Liver (tissue), 9 donors: ENCODE data around the gene SCD5. TPM values are rescaled to one million over a fixed set of nuclear protein-coding genes. Genes with fewer than 3 reads are reported as not detected.

Experiments used
- DNase-seq: peaks from one replicate; pipeline ENCODE4 v3.0.0-alpha.2; 2017; ENCODE audit warnings: low spot score
- H3K27ac ChIP-seq, 2 donors: one replicate each; pipeline ENCODE4 v1.7.0; 2013; ENCODE audit warnings: inconsistent platforms in 2 of 2, low read length in 2 of 2, control low read depth in 1 of 2, low read depth in 1 of 2, mild to moderate bottlenecking in 1 of 2
- H3K27me3 ChIP-seq, 4 donors: one replicate each; pipeline versions ENCODE4 v1.6.1 to v1.7.0; 2013; ENCODE audit warnings: low read length in 3 of 4, inconsistent platforms in 1 of 4, mild to moderate bottlenecking in 1 of 4, moderate library complexity in 1 of 4; ENCODE audit not compliant: control insufficient read depth in 4 of 4, insufficient read depth in 4 of 4
- H3K36me3 ChIP-seq, 4 donors: one replicate each; pipeline versions ENCODE4 v1.6.1 to v1.7.0; 2013; ENCODE audit warnings: low read length in 3 of 4, mild to moderate bottlenecking in 3 of 4, low read depth in 1 of 4, moderate library complexity in 1 of 4; ENCODE audit not compliant: control insufficient read depth in 4 of 4, insufficient read depth in 3 of 4
- H3K4me1 ChIP-seq, 4 donors: one replicate each; pipeline versions ENCODE4 v1.6.1 to v1.7.0; 2013; ENCODE audit warnings: low read length in 3 of 4, mild to moderate bottlenecking in 3 of 4, moderate library complexity in 1 of 4; ENCODE audit not compliant: control insufficient read depth in 4 of 4, insufficient read depth in 4 of 4
- H3K4me3 ChIP-seq, 3 donors: one replicate each; pipeline versions ENCODE4 v1.6.1 to v1.7.0; 2013; ENCODE audit warnings: low read length in 3 of 3, control low read depth in 1 of 3, low read depth in 1 of 3, mild to moderate bottlenecking in 1 of 3
- H3K9ac ChIP-seq, 2 donors: one replicate each; pipeline ENCODE4 v1.7.0; 2013; ENCODE audit warnings: low read length in 2 of 2, mild to moderate bottlenecking in 2 of 2, moderate library complexity in 2 of 2, control low read depth in 1 of 2, low read depth in 1 of 2
- H3K9me3 ChIP-seq, 4 donors: one replicate each; pipeline versions ENCODE4 v1.6.1 to v1.7.0; 2013; ENCODE audit warnings: low read length in 3 of 4; ENCODE audit not compliant: control insufficient read depth in 4 of 4
- ATF3 ChIP-seq: IDR thresholded peaks from 2 replicates; pipeline ENCODE4 v1.6.1; 2016; ENCODE audit warnings: antibody characterized with exemption
- CTCF ChIP-seq: fragments of 150-350 bp; IDR thresholded peaks from 2 replicates; pipeline ENCODE4 v1.5.1; 2017; ENCODE audit warnings: improper control_type of control experiment, low read depth, low read length; ENCODE audit not compliant: missing input control
- EGR1 ChIP-seq, 2 donors: IDR thresholded peaks; 2 replicates each; pipeline ENCODE4 v1.6.1; 2016 to 2018; ENCODE audit warnings: antibody characterized with exemption in 2 of 2, low read depth in 2 of 2
- FOXA1 ChIP-seq: IDR thresholded peaks from 2 replicates; pipeline ENCODE4 v1.6.1; 2016; ENCODE audit warnings: antibody characterized with exemption
- FOXA2 ChIP-seq: IDR thresholded peaks from 2 replicates; pipeline ENCODE4 v1.6.1; 2016; ENCODE audit warnings: antibody characterized with exemption
- GABPA ChIP-seq, 2 donors: IDR thresholded peaks in 1 of 2; conservative IDR thresholded peaks in 1 of 2; 2 replicates each; pipeline ENCODE4 v1.6.1; 2016; ENCODE audit warnings: antibody characterized with exemption in 2 of 2, mild to moderate bottlenecking in 1 of 2, moderate library complexity in 1 of 2
- HNF4A ChIP-seq, 2 donors: conservative IDR thresholded peaks; 2 replicates each; pipeline ENCODE4 v1.6.1; 2016; ENCODE audit warnings: antibody characterized with exemption in 2 of 2, mild to moderate bottlenecking in 2 of 2
- HNF4G ChIP-seq: IDR thresholded peaks from 2 replicates; pipeline ENCODE4 v1.6.1; 2016; ENCODE audit warnings: antibody characterized with exemption
- JUND ChIP-seq, 2 donors: IDR thresholded peaks; 2 replicates each; pipeline ENCODE4 v1.6.1; 2016; ENCODE audit warnings: antibody characterized with exemption in 2 of 2
- MAX ChIP-seq: IDR thresholded peaks from 2 replicates; pipeline ENCODE4 v1.6.1; 2016; ENCODE audit warnings: antibody characterized with exemption
- NR2F2 ChIP-seq: IDR thresholded peaks from 2 replicates; pipeline ENCODE4 v1.6.1; 2016; ENCODE audit warnings: antibody characterized with exemption
- RAD21 ChIP-seq, 2 donors: IDR thresholded peaks; 2 replicates each; pipeline ENCODE4 v1.6.1; 2016; ENCODE audit warnings: antibody characterized with exemption in 2 of 2, mild to moderate bottlenecking in 2 of 2
- REST ChIP-seq: IDR thresholded peaks from 2 replicates; pipeline ENCODE4 v1.6.1; 2016; ENCODE audit warnings: antibody characterized with exemption, mild to moderate bottlenecking
- RXRA ChIP-seq, 2 donors: IDR thresholded peaks; 2 replicates each; pipeline ENCODE4 v1.6.1; 2017 to 2018; ENCODE audit warnings: antibody characterized with exemption in 2 of 2, mild to moderate bottlenecking in 1 of 2
- SP1 ChIP-seq: IDR thresholded peaks from 2 replicates; pipeline ENCODE4 v1.6.1; 2018; ENCODE audit warnings: antibody characterized with exemption, mild to moderate bottlenecking
- YY1 ChIP-seq: IDR thresholded peaks from 2 replicates; pipeline ENCODE4 v1.6.1; 2016; ENCODE audit warnings: antibody characterized with exemption, mild to moderate bottlenecking
- ZBTB33 ChIP-seq: IDR thresholded peaks from 2 replicates; pipeline ENCODE4 v1.6.1; 2016; ENCODE audit warnings: antibody characterized with exemption
- WGBS: extraction: QIAGEN DNeasy Blood & Tissue Kit; methylation state at CpG from one replicate; pipeline ENCODE4 v1.1.7; 2013; 5-methylcytosine and 5-hydroxymethylcytosine counted together
- polyA plus RNA-seq, 2 donors: library from polyadenylated mRNA; stranded (reverse) in 1 of 2; unstranded in 1 of 2; fragments of 200-250 nt in 1 of 2; fragments of >200 nt in 1 of 2; fragmentation: Nextera tagmentation in 1 of 2; extraction: Ambion mirVana in 1 of 2; gene quantifications; one replicate each; pipeline versions ENCODE4 v1.2.1 to v1.2.3, GENCODE V29; 2013 to 2015
- total RNA-seq, 2 donors: library from RNA; depleted of rRNA; stranded (reverse); fragments of >200 nt; gene quantifications; one replicate each; pipeline ENCODE4 v1.2.3, GENCODE V29; 2014
- donor health status: healthy.
- donor health status: healthy.
- donor health status: healthy.
- donor health status: healthy.
- donor health status: healthy.

The SCD5 gene
- total and polyA plus RNA-seq, 4 donors: 0.14 to 1.9 (median 0.57) TPM

GRCh38 chr4:82782626-82783345 lies 15.8 kb downstream of the SCD5 start:
- Histone ChIP-seq H3K4me1 (no peaks in the 10 kb centered on the region), H3K4me3 (no peak overlapping the region), H3K9ac (no peak overlapping the region), H3K36me3 (no peaks in the 10 kb centered on the region), H3K27ac (no peak overlapping the region), H3K27me3 (no peaks in the 10 kb centered on the region), H3K9me3 (no peaks in the 10 kb centered on the region)
- WGBS: 83% methylated on average over 5 of the region's 5 CpGs
- no peak for TF ChIP-seq GABPA (IDR thresholded peaks at IDR 0.05 in 1 of 2, conservative IDR thresholded peaks at IDR 0.05 in 1 of 2)
- no peak for TF ChIP-seq EGR1 (IDR thresholded peaks at IDR 0.05; ENCODE audit: low read depth in 2 of 2)
- TF ChIP-seq JUND (IDR thresholded peaks at IDR 0.05): no peak
- no peak for TF ChIP-seq SP1
- TF ChIP-seq ATF3: no peak
- TF ChIP-seq CTCF: no peak
- TF ChIP-seq YY1: no peak
- no peak for TF ChIP-seq HNF4G
- no peak for TF ChIP-seq REST
- TF ChIP-seq FOXA1: no peak
- no peak for TF ChIP-seq FOXA2
- DNase-seq: no peak

GRCh38 chr4:82780752-82781231 lies 17.8 kb downstream of the SCD5 start:
- no peaks in the 10 kb centered on the region for H3K36me3 ChIP-seq
- no peaks in the 10 kb centered on the region for H3K4me1 ChIP-seq
- 45% methylated on average over 10 of the region's 10 CpGs for WGBS
- H3K4me3 ChIP-seq: no peak overlapping the region
- peak; percentile 71 for DNase-seq
- no peaks in the 10 kb centered on the region for H3K27me3 ChIP-seq
- no peaks in the 10 kb centered on the region for H3K9me3 ChIP-seq
- no peak overlapping the region for H3K9ac ChIP-seq
- no peak overlapping the region for H3K27ac ChIP-seq
- TF ChIP-seq HNF4A (conservative IDR thresholded peaks at IDR 0.05) (no peak), EGR1 (IDR thresholded peaks at IDR 0.05; ENCODE audit: low read depth in 2 of 2) (no peak), CTCF (no peak), ZBTB33 (no peak), RAD21 (IDR thresholded peaks at IDR 0.05) (no peak), FOXA1 (no peak), NR2F2 (no peak), FOXA2 (no peak), RXRA (IDR thresholded peaks at IDR 0.05) (no peak), ATF3 (no peak), MAX (no peak), SP1 (no peak), YY1 (no peak), GABPA (IDR thresholded peaks at IDR 0.05 in 1 of 2, conservative IDR thresholded peaks at IDR 0.05 in 1 of 2) (no peak)
